ENCODE data around the gene ANKRD22.

ANKRD22 gene

DNA sequence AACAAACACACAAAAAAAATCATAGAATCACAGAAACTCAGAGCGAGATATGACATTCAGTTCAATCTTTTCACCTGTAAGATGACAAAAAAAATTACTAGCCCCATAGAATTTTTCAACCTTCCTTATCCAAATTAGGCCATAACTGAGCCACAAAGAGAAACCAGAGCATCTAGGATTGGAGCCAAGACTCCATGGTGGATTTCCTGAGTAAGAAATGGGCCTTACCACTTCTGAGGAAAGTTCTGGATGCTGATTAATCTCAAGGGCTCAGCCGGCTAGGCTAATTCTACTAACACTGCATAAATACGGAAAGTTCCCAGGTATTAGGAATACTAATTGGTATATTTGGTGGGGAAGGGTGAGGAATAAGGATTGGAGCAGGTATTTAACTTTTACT is 32.4 kb downstream of the ANKRD22 start:
- WGBS, 2 experiments (ENCODE audit: insufficient coverage in 2 of 2), result 50% methylated on average over 1 of the region's 3 CpGs; no CpG with 5 or more reads in 1 of the 2 experiments
- H3K4me3 ChIP-seq (ENCODE audit: extremely low read depth, insufficient read depth, low read length, poor library complexity, severe bottlenecking), result no peak overlapping the region
- H3K36me3 ChIP-seq (ENCODE audit: control insufficient read depth, insufficient read depth, low read length), result no peaks in the 10 kb centered on the region
- H3K27ac ChIP-seq (ENCODE audit: low read depth, low read length, severe bottlenecking), result no peak overlapping the region
- H3K9me3 ChIP-seq (ENCODE audit: control insufficient read depth, low read length), result no peaks in the 10 kb centered on the region
- H3K4me1 ChIP-seq (ENCODE audit: control insufficient read depth, insufficient read depth, low read length, poor library complexity, severe bottlenecking), result no peaks in the 10 kb centered on the region

DNA sequence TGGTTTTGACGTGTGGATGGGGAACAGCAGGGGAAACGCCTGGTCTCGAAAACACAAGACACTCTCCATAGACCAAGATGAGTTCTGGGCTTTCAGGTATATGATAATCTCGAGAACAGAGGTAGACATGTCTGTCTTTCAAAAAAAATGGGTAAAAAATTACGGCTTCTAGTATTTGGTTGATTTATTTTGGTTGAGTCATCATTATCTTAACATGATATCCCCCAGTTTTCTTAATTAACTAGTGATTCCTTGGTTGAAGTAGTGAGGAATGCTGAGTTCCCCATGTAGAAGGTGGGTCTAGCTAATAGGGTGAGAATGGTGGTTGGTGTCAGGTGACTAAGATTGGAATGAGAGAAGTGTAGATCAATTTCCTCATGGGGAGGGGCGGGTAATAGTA is 38.4 kb downstream of the ANKRD22 start:
- H3K27ac ChIP-seq (ENCODE audit: low read depth, low read length, severe bottlenecking), result no peak overlapping the region
- WGBS, 2 experiments (ENCODE audit: insufficient coverage in 2 of 2), result 86 to 93% methylated on average over 1 of the region's 6 CpGs
- H3K4me1 ChIP-seq (ENCODE audit: control insufficient read depth, insufficient read depth, low read length, poor library complexity, severe bottlenecking), result no peaks in the 10 kb centered on the region
- H3K36me3 ChIP-seq (ENCODE audit: control insufficient read depth, insufficient read depth, low read length), result no peaks in the 10 kb centered on the region
- H3K4me3 ChIP-seq (ENCODE audit: extremely low read depth, insufficient read depth, low read length, poor library complexity, severe bottlenecking), result no peak overlapping the region
- H3K9me3 ChIP-seq (ENCODE audit: control insufficient read depth, low read length), result no peaks in the 10 kb centered on the region

DNA sequence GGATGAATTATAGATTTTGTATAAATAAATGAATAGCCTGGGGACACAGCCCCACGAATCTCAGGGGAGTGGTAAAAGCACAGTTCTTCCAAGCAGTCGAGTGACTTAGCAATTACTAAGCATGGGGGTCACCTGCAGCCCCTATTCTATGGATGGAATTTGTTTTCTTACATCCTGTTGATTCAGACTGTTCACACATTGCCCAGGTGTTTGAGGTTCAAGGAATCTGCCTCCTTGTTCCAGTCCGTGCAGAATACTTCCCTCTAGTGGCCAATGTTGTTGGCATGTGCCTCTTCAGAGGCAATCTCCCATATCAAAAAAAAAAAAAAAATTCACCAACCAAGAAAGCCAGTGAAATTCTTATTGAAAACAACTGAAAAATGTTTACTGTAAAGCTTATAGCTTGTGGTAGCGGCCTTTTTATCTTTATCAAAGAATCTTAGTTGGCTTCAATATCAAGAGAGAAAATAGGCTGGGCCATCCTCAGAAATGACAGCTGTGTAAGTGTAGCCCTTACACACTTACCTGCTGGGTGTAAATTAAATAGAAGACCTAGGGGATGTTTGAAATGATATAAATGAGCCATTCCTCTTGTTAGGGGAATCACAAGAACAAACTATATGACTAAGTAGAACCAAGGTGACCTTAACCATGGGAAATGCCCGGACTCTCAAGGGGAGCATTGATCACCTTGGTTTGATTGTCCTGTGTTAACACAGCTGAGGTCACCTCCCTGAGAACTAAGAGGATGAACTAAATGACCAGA is 41.3 kb downstream of the ANKRD22 start:
- Histone ChIP-seq H3K4me1 (ENCODE audit: control insufficient read depth, insufficient read depth, low read length, poor library complexity, severe bottlenecking) (no peaks in the 10 kb centered on the region), H3K4me3 (ENCODE audit: extremely low read depth, insufficient read depth, low read length, poor library complexity, severe bottlenecking) (no peak overlapping the region), H3K36me3 (ENCODE audit: control insufficient read depth, insufficient read depth, low read length) (no peaks in the 10 kb centered on the region), H3K9me3 (ENCODE audit: control insufficient read depth, low read length) (no peaks in the 10 kb centered on the region), H3K27ac (ENCODE audit: low read depth, low read length, severe bottlenecking) (no peak overlapping the region)
- 47 to 52% methylated on average over 2 to 3 of the region's 5 CpGs for WGBS, 2 experiments (ENCODE audit: insufficient coverage in 2 of 2)

- Histone ChIP-seq H3K9me3 (ENCODE audit: control insufficient read depth, low read length) (no peaks in the 10 kb centered on the region), H3K36me3 (ENCODE audit: control insufficient read depth, insufficient read depth, low read length) (no peaks in the 10 kb centered on the region), H3K4me3 (ENCODE audit: extremely low read depth, insufficient read depth, low read length, poor library complexity, severe bottlenecking) (no peak overlapping the region), H3K27ac (ENCODE audit: low read depth, low read length, severe bottlenecking) (no peak overlapping the region), H3K4me1 (ENCODE audit: control insufficient read depth, insufficient read depth, low read length, poor library complexity, severe bottlenecking) (no peaks in the 10 kb centered on the region)
- 83 to 97% methylated on average over 2 of the region's 4 CpGs for WGBS, 2 experiments (ENCODE audit: insufficient coverage in 2 of 2)
These were observed 42.0 kb downstream of the ANKRD22 start for GRCh38 chr10:88809621-88810020.

GRCh38 chr10:88805924-88806323 is 45.7 kb downstream of the ANKRD22 start:
- Histone ChIP-seq H3K4me3 (ENCODE audit: extremely low read depth, insufficient read depth, low read length, poor library complexity, severe bottlenecking) (no peak overlapping the region), H3K27ac (ENCODE audit: low read depth, low read length, severe bottlenecking) (no peak overlapping the region), H3K9me3 (ENCODE audit: control insufficient read depth, low read length) (no peaks in the 10 kb centered on the region), H3K4me1 (ENCODE audit: control insufficient read depth, insufficient read depth, low read length, poor library complexity, severe bottlenecking) (no peaks in the 10 kb centered on the region), H3K36me3 (ENCODE audit: control insufficient read depth, insufficient read depth, low read length) (no peaks in the 10 kb centered on the region)
- 90 to 93% methylated on average over 3 of the region's 3 CpGs for WGBS, 2 experiments (ENCODE audit: insufficient coverage in 2 of 2)

GRCh38 chr10:88805361-88805760 is 46.3 kb downstream of the ANKRD22 start:
- Histone ChIP-seq H3K4me3 (ENCODE audit: extremely low read depth, insufficient read depth, low read length, poor library complexity, severe bottlenecking) (no peak overlapping the region), H3K27ac (ENCODE audit: low read depth, low read length, severe bottlenecking) (no peak overlapping the region), H3K36me3 (ENCODE audit: control insufficient read depth, insufficient read depth, low read length) (no peaks in the 10 kb centered on the region), H3K4me1 (ENCODE audit: control insufficient read depth, insufficient read depth, low read length, poor library complexity, severe bottlenecking) (no peaks in the 10 kb centered on the region), H3K9me3 (ENCODE audit: control insufficient read depth, low read length) (no peaks in the 10 kb centered on the region)
- WGBS, 2 experiments (ENCODE audit: insufficient coverage in 2 of 2), result no CpG with 5 or more reads among the region's 2 CpGs

DNA sequence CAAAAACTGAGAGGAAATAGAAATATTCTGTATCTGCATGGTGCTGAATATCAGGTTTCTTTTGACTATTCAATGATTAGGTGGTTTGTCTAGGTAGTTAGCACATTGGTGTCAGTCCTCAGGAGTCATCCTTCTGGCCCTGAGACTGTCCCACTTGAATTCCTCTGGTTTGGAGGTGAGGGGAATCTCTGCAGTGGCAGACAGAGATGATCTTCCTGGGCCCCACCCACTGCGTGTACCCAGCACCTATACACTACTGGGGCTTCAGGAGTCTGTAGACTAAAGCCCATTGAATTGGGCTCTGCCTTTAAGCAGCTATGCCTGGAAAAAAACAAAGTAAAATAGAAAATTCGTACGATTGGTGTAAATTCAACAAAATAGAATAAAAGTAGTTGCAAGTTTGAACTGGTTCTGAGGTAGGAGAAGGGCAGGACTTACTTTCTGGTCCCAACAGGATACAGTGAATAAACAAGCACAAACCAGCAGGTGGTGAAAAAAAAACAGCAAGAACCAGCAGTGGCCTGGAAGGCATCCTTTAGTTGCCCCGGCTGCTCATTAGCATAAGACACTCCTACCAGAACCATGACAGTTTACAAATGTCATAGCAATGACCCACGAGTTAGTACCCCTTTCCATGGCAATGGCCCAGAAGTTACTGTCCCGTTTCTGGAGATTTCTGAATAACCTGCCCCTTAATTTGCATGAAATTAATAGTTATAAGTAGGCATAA is 47.4 kb downstream of the ANKRD22 start:
- H3K27ac ChIP-seq (ENCODE audit: low read depth, low read length, severe bottlenecking), result no peak overlapping the region
- H3K36me3 ChIP-seq (ENCODE audit: control insufficient read depth, insufficient read depth, low read length), result no peaks in the 10 kb centered on the region
- 41 to 44% methylated on average over 4 of the region's 6 CpGs for WGBS, 2 experiments (ENCODE audit: insufficient coverage in 2 of 2)
- H3K4me1 ChIP-seq (ENCODE audit: control insufficient read depth, insufficient read depth, low read length, poor library complexity, severe bottlenecking), result no peaks in the 10 kb centered on the region
- no peaks in the 10 kb centered on the region for H3K9me3 ChIP-seq (ENCODE audit: control insufficient read depth, low read length)
- no peak overlapping the region for H3K4me3 ChIP-seq (ENCODE audit: extremely low read depth, insufficient read depth, low read length, poor library complexity, severe bottlenecking)

DNA sequence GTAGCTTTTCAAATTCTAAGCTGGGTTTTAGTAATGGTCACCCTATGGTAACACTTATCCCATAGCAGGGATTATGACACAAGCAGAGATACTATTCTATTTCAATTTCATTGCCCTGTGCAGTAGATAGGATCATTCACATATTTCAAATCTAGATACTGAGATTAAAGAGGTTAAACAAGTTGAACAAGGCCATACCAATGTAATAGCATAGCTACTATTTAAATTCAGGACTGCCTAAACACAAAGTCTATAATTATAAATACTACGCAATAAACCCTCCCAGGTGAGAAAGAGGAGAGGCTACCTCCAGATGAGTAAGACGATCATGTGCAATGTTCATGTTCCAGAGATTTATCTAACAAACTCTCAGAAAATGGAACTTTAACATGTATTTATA is 48.0 kb downstream of the ANKRD22 start:
- 83 to 100% methylated on average over 1 to 2 of the region's 2 CpGs for WGBS, 2 experiments (ENCODE audit: insufficient coverage in 2 of 2)
- H3K4me1 ChIP-seq (ENCODE audit: control insufficient read depth, insufficient read depth, low read length, poor library complexity, severe bottlenecking), result no peaks in the 10 kb centered on the region
- H3K36me3 ChIP-seq (ENCODE audit: control insufficient read depth, insufficient read depth, low read length), result no peaks in the 10 kb centered on the region
- H3K9me3 ChIP-seq (ENCODE audit: control insufficient read depth, low read length), result no peaks in the 10 kb centered on the region
- no peak overlapping the region for H3K27ac ChIP-seq (ENCODE audit: low read depth, low read length, severe bottlenecking)
- H3K4me3 ChIP-seq (ENCODE audit: extremely low read depth, insufficient read depth, low read length, poor library complexity, severe bottlenecking), result no peak overlapping the region

DNA sequence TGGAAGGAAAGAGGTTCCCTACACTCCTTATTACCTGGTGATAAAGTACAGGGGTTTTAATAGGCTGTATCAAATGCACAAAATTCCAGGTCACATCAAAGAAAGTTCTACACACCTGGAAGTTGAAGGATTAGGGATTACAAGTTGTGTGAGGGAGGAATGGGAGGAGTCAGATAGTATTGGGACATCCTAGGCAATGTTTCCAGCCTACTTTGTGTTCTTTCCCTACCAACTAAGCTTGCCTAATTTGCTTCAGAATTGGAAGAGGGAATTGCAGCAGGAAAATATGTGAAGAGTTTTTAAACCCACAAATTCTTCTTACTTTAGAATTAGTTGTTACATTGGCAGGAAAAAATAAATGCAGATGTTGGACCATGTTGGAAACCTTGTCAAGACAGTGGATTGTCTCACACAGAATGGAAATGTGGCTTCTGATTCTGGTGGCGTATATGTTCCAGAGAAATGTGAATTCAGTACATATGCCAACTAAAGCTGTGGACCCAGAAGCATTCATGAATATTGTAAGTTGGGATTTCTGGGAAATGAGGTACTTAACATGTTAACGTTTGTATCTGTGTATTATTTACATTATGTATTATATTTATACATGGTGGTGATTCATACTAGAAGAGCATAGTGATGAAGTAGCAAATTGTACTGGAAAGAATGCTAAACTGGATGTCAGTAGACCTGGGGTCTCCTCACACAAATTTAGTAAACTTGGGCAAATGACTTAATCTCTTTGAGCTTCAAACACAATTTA is 48.9 kb downstream of the ANKRD22 start, which contains the start of gene LIPM:
LIPM (plus strand) TSS at position 208 of the 763 bp plus-strand sequence; CDS start at position 375, 167 bp downstream.
- no peaks in the 10 kb centered on the region for H3K9me3 ChIP-seq (ENCODE audit: control insufficient read depth, low read length)
- H3K4me1 ChIP-seq (ENCODE audit: control insufficient read depth, insufficient read depth, low read length, poor library complexity, severe bottlenecking), result no peaks in the 10 kb centered on the region
- 100% methylated on average over 1 of the region's 2 CpGs for WGBS, 2 experiments (ENCODE audit: insufficient coverage in 2 of 2)
- H3K27ac ChIP-seq (ENCODE audit: low read depth, low read length, severe bottlenecking), result no peak within 1 kb of the TSS
- no peak within 1 kb of the TSS for H3K4me3 ChIP-seq (ENCODE audit: extremely low read depth, insufficient read depth, low read length, poor library complexity, severe bottlenecking)
- H3K36me3 ChIP-seq (ENCODE audit: control insufficient read depth, insufficient read depth, low read length), result no peaks in the 10 kb centered on the region

DNA sequence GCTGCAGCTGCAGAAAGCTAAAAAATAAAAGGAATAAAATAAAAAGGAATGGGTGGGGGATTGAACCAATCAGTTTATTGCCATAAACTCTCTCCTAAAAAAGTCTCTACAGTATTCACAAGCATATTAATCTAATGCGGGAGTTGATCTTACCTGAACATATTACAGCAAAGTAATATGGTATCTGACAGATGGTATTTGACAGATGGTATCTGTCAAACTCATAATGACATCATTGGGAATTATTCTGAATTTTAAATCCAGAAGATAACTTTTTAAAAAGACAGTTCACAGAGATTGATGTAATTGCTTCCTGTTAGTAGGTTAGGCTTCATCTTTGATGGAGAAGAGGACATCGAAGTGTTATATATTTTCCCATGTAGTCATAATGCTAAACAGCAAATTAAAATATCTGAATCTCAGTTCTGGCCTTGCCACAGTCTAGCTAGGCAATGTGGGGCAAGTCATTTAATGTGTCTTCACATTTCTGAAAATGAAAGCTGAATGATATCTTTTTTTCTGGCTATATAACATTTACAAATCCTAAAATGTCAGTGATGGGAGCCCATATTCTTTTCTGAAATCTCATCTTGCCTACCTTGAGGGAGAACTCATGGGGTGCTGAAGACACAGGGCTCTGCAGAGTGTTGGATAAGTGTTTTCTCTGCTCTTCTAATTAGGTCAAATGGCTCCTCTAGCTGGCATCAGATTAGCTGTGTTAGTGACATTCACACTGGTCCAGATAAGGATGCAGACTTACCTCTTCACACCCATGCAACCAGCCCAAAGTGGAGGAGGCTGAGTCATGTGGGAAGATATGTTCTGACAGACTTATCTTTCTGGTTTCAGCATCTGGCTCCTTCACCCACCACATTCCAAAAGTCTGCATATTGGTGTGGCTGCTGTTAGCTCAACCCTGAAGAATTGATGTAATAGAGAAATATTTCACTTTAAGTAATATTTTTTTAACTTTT is 51.2 kb downstream of the ANKRD22 start:
- WGBS, 2 experiments (ENCODE audit: insufficient coverage in 2 of 2), result no CpG with 5 or more reads among the region's 2 CpGs

More for the DNA sequence above, 51.2 kb downstream of the ANKRD22 start:
- no peaks in the 10 kb centered on the region for H3K36me3 ChIP-seq (ENCODE audit: control insufficient read depth, insufficient read depth, low read length)
- no peak overlapping the region for H3K4me3 ChIP-seq (ENCODE audit: extremely low read depth, insufficient read depth, low read length, poor library complexity, severe bottlenecking)
- H3K27ac ChIP-seq (ENCODE audit: low read depth, low read length, severe bottlenecking), result no peak overlapping the region
- no peaks in the 10 kb centered on the region for H3K4me1 ChIP-seq (ENCODE audit: control insufficient read depth, insufficient read depth, low read length, poor library complexity, severe bottlenecking)
- no peaks in the 10 kb centered on the region for H3K9me3 ChIP-seq (ENCODE audit: control insufficient read depth, low read length)

Measured in mesodermal cell (in vitro differentiated cells).